ENCODE results near the gene MAP1LC3B2.

DNA sequence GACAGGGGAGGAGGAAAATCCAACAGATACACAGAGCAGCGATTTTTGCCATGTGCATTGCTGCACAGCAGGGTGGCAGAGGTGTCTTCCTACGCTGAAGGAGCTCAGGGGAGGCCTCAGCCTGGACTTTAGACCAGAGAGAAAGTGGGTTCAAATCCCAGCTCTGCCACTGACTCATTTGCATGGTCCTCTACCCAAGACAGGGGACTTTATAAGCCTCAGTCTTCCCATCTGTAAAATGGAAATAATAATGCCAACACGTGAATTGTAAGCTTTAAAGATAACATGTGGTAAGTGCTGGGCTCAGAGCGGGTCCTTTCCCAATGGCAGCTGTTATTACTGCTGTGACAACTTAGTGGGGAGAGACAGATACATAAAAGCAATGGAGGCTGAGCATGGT, 62.0 kb downstream of the MAP1LC3B2 start:
- TF ChIP-seq, protein P1, sequence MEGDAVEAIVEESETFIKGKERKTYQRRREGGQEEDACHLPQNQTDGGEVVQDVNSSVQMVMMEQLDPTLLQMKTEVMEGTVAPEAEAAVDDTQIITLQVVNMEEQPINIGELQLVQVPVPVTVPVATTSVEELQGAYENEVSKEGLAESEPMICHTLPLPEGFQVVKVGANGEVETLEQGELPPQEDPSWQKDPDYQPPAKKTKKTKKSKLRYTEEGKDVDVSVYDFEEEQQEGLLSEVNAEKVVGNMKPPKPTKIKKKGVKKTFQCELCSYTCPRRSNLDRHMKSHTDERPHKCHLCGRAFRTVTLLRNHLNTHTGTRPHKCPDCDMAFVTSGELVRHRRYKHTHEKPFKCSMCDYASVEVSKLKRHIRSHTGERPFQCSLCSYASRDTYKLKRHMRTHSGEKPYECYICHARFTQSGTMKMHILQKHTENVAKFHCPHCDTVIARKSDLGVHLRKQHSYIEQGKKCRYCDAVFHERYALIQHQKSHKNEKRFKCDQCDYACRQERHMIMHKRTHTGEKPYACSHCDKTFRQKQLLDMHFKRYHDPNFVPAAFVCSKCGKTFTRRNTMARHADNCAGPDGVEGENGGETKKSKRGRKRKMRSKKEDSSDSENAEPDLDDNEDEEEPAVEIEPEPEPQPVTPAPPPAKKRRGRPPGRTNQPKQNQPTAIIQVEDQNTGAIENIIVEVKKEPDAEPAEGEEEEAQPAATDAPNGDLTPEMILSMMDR (conservative IDR thresholded peaks at IDR 0.05; ENCODE audit: low read length) = no peak
- TF ChIP-seq EZH2phosphoT487 (IDR thresholded peaks at IDR 0.05; ENCODE audit: borderline replicate concordance) = no peak

Data from Loucy (cell line).